IMR-90 (cell line): ENCODE results near the gene KLF7. TPM values are rescaled to one million over a fixed set of nuclear protein-coding genes. Genes with fewer than 3 reads are reported as not detected.
A peak's percentile ranks its signal among the peaks of the same experiment; 100 is the strongest.

ENCODE experiments used
- ATAC-seq: fragments of 200-7000 bp; cut with Tn5 transposase; 2 replicates; pipeline ENCODE4 v1.9.1; 2020; ENCODE audit warnings: low read depth, mild to moderate bottlenecking, moderate library complexity
- BruUV-seq: library from RNA; stranded (reverse); fragments of 400-500 nt; replicated peaks from 2 replicates; lab custom pipeline; 2021; lab: Mats Ljungman, UMichigan
- CTCF ChIA-PET: fragments of 300-600 bp; formaldehyde crosslinking; extraction: SDS; loops from one replicate; lab custom pipeline; 2021; ENCODE audit warnings: antibody characterized with exemption; lab: Yijun Ruan, JAX
- POLR2A ChIA-PET: fragments of 300-600 bp; sonication (Branson Sonifier 250); formaldehyde crosslinking; loops from one replicate; lab custom pipeline; 2022; ENCODE audit warnings: antibody characterized with exemption; ENCODE audit not compliant: unreplicated experiment; lab: Charles Lee
- DNase-seq: peaks from one replicate; pipeline ENCODE4 v3.0.0; 2013
- H2AFZ ChIP-seq: replicated peaks from 2 replicates; pipeline ENCODE3; 2013; ENCODE audit warnings: low read length, mild to moderate bottlenecking; ENCODE audit not compliant: poor library complexity
- H2AK5ac ChIP-seq: 2 replicates; pipeline ENCODE4 v1.6.1; 2013; ENCODE audit warnings: low read depth, low read length, inconsistent platforms
- H2AK9ac ChIP-seq: replicated peaks from 2 replicates; pipeline ENCODE3; 2013; ENCODE audit warnings: mild to moderate bottlenecking, low read depth, low read length, moderate library complexity; ENCODE audit not compliant: poor library complexity
- H2BK120ac ChIP-seq: 2 replicates; pipeline ENCODE4 v1.6.1; 2013; ENCODE audit warnings: low read depth, low read length, inconsistent platforms
- H2BK15ac ChIP-seq: 3 replicates; pipeline ENCODE4 v1.6.1; 2013; ENCODE audit warnings: low read depth, low read length, inconsistent platforms
- H2BK20ac ChIP-seq: 2 replicates; pipeline ENCODE4 v1.6.1; 2013; ENCODE audit warnings: low read depth, mild to moderate bottlenecking, inconsistent platforms, low read length, moderate library complexity
- H2BK5ac ChIP-seq: 2 replicates; pipeline ENCODE4 v1.6.1; 2013; ENCODE audit warnings: mild to moderate bottlenecking, low read depth, low read length, inconsistent platforms; ENCODE audit not compliant: poor library complexity, severe bottlenecking
- H3K14ac ChIP-seq: replicated peaks from 2 replicates; pipeline ENCODE4 v1.6.1; 2013; ENCODE audit warnings: low read depth, low read length, inconsistent platforms
- H3K18ac ChIP-seq: 2 replicates; pipeline ENCODE4 v1.6.1; 2013; ENCODE audit warnings: low read depth, low read length, control low read depth
- H3K23ac ChIP-seq: 2 replicates; pipeline ENCODE4 v1.6.1; 2013; ENCODE audit warnings: low read depth, low read length, inconsistent platforms
- H3K27ac ChIP-seq: 2 replicates; pipeline ENCODE4 v1.5.1; 2013; ENCODE audit warnings: mild to moderate bottlenecking, control low read depth, low read length; ENCODE audit not compliant: insufficient read depth
- H3K27me3 ChIP-seq: 2 replicates; pipeline ENCODE4 v1.6.1; 2013; ENCODE audit warnings: low read length; ENCODE audit not compliant: control insufficient read depth, insufficient read depth
- H3K36me3 ChIP-seq: 2 replicates; pipeline ENCODE4 v1.6.1; 2013; ENCODE audit warnings: low read length, mixed read lengths; ENCODE audit not compliant: control insufficient read depth, insufficient read depth
- H3K4ac ChIP-seq: 2 replicates; pipeline ENCODE4 v1.6.1; 2013; ENCODE audit warnings: low read depth, low read length, inconsistent platforms
- H3K4me1 ChIP-seq: 2 replicates; pipeline ENCODE4 v1.6.1; 2013; ENCODE audit warnings: low read length, mixed read lengths; ENCODE audit not compliant: control insufficient read depth, insufficient read depth
- H3K4me2 ChIP-seq: 2 replicates; pipeline ENCODE4 v1.6.1; 2013; ENCODE audit warnings: low read depth, mild to moderate bottlenecking, control low read depth, low read length, moderate library complexity
- H3K4me3 ChIP-seq: 2 replicates; pipeline ENCODE4 v1.5.1; 2013; ENCODE audit warnings: low read depth, mild to moderate bottlenecking, control low read depth, low read length, moderate library complexity; ENCODE audit not compliant: insufficient read depth
- H3K56ac ChIP-seq: 2 replicates; pipeline ENCODE4 v1.6.1; 2013; ENCODE audit warnings: low read length, inconsistent platforms; ENCODE audit not compliant: insufficient read depth; ENCODE audit errors: extremely low read depth
- H3K79me1 ChIP-seq, 2 experiments: 2 replicates each; pipeline ENCODE4 v1.6.1; 2013; ENCODE audit warnings: low read length in 2 of 2, inconsistent platforms in 1 of 2, low read depth in 1 of 2
- H3K9ac ChIP-seq: 2 replicates; pipeline ENCODE4 v1.6.1; 2013; ENCODE audit warnings: low read depth, low read length, control low read depth
- H3K9me1 ChIP-seq: 2 replicates; pipeline ENCODE4 v1.6.1; 2013; ENCODE audit warnings: low read length, inconsistent platforms; ENCODE audit not compliant: insufficient read depth
- H3K9me3 ChIP-seq: 2 replicates; pipeline ENCODE4 v1.6.1; 2013; ENCODE audit warnings: low read length; ENCODE audit not compliant: control insufficient read depth, insufficient read depth
- H4K20me1 ChIP-seq: 2 replicates; pipeline ENCODE4 v1.6.1; 2013; ENCODE audit warnings: low read length, inconsistent platforms; ENCODE audit not compliant: insufficient read depth
- H4K5ac ChIP-seq: 2 replicates; pipeline ENCODE4 v1.6.1; 2013; ENCODE audit warnings: mild to moderate bottlenecking, low read depth, low read length, control low read depth
- H4K8ac ChIP-seq, 2 experiments: 2 replicates each; pipeline ENCODE4 v1.6.1; 2013; ENCODE audit warnings: low read depth in 2 of 2, low read length in 2 of 2, control low read depth in 1 of 2, inconsistent platforms in 1 of 2
- H4K91ac ChIP-seq: 2 replicates; pipeline ENCODE4 v1.6.1; 2013; ENCODE audit warnings: low read depth, low read length, inconsistent platforms; ENCODE audit not compliant: insufficient read depth
- BHLHE40 ChIP-seq: fragments of 150-350 bp; IDR thresholded peaks from 2 replicates; pipeline ENCODE4 v1.6.1; 2016; ENCODE audit warnings: mild to moderate bottlenecking, low read depth, low read length
- CEBPB ChIP-seq: IDR thresholded peaks from 2 replicates; pipeline ENCODE4 v1.6.1; 2012; ENCODE audit warnings: low read depth, low read length, improper control_type of control experiment
- CHD1 ChIP-seq: IDR thresholded peaks from 2 replicates; pipeline ENCODE4 v1.6.1; 2012; ENCODE audit warnings: low read depth, low read length, improper control_type of control experiment
- FOS ChIP-seq: fragments of 150-350 bp; IDR thresholded peaks from 2 replicates; pipeline ENCODE4 v1.6.1; 2016; ENCODE audit warnings: low read depth, low read length
- MAFK ChIP-seq: IDR thresholded peaks from 2 replicates; pipeline ENCODE4 v1.6.1; 2012; ENCODE audit warnings: low read depth, low read length, improper control_type of control experiment
- MAZ ChIP-seq: IDR thresholded peaks from 2 replicates; pipeline ENCODE4 v1.6.1; 2012; ENCODE audit warnings: low read depth, mild to moderate bottlenecking, low read length, improper control_type of control experiment, moderate library complexity, borderline replicate concordance
- MXI1 ChIP-seq: IDR thresholded peaks from 2 replicates; pipeline ENCODE4 v1.6.1; 2012; ENCODE audit warnings: low read depth, mild to moderate bottlenecking, low read length, moderate library complexity, borderline replicate concordance
- NFE2L2 ChIP-seq: fragments of 150-350 bp; IDR thresholded peaks from 2 replicates; pipeline ENCODE4 v1.6.1; 2016; ENCODE audit warnings: low read depth, mild to moderate bottlenecking, low read length
- POLR2A ChIP-seq: IDR thresholded peaks from 2 replicates; pipeline ENCODE4 v1.6.1; 2012; ENCODE audit warnings: mild to moderate bottlenecking, low read depth, low read length
- RAD21 ChIP-seq: IDR thresholded peaks from 2 replicates; pipeline ENCODE4 v1.6.1; 2012; ENCODE audit warnings: low read length, improper control_type of control experiment
- RCOR1 ChIP-seq: IDR thresholded peaks from 2 replicates; pipeline ENCODE4 v1.6.1; 2012; ENCODE audit warnings: mild to moderate bottlenecking, low read length, improper control_type of control experiment; ENCODE audit not compliant: insufficient replicate concordance
- RFX5 ChIP-seq: IDR thresholded peaks from 2 replicates; pipeline ENCODE4 v1.8.0; 2012; ENCODE audit warnings: low read depth, mild to moderate bottlenecking, low read length, moderate library complexity
- SMC3 ChIP-seq: fragments of 150-350 bp; IDR thresholded peaks from 2 replicates; pipeline ENCODE4 v1.6.1; 2016; ENCODE audit warnings: low read depth, mild to moderate bottlenecking, antibody characterized with exemption, low read length, moderate library complexity
- WGBS, 2 experiments: methylation state at CpG; one replicate each; pipeline versions ENCODE4 v1.1.5 to v1.1.7; 2013; ENCODE audit warnings: missing lambda C conversion rate in 2 of 2; ENCODE audit not compliant: insufficient read length in 1 of 2; ENCODE audit errors: extremely low coverage in 2 of 2; 5-methylcytosine and 5-hydroxymethylcytosine counted together
- dilution Hi-C: fragments of 300-500 bp; cut with HindIII; formaldehyde crosslinking; loops from one replicate; pipeline ENCODE4 v1.14.3; 2018; ENCODE audit warnings: low sequenced_read_pairs; ENCODE audit not compliant: unreplicated experiment
- in situ Hi-C: fragments of 300-500 bp; cut with MboI; formaldehyde crosslinking; loops from 3 replicates; pipeline ENCODE4 v1.14.3; 2019; ENCODE audit warnings: low sequenced_read_pairs, inconsistent platforms, mixed read lengths
- intact Hi-C: fragments of 100-400 bp; cut with micrococcal nuclease; formaldehyde crosslinking; loops from 2 replicates; pipeline ENCODE4 v1.10.0; 2022
- polyA plus RNA-seq, 3 experiments: library from polyadenylated mRNA; depleted of rRNA; stranded (reverse); fragments of >200 nt; gene quantifications; 2 replicates each; pipeline ENCODE4 v1.2.3, GENCODE V29; 2012; ENCODE audit warnings: low replicate concordance in 1 of 3
- total RNA-seq: library from RNA; depleted of rRNA; stranded (reverse); fragments of >200 nt; gene quantifications from 2 replicates; pipeline ENCODE4 v1.2.3, GENCODE V29; 2012
- TF ChIP-seq, protein P1 (sequence below): conservative IDR thresholded peaks from 2 replicates; pipeline ENCODE4 v1.5.1; 2012; ENCODE audit warnings: mild to moderate bottlenecking, low read depth, low read length, improper control_type of control experiment
- TF ChIP-seq, protein P2 (sequence below): fragments of 150-350 bp; IDR thresholded peaks from 2 replicates; pipeline ENCODE4 v1.6.1; 2017; ENCODE audit warnings: mild to moderate bottlenecking, antibody characterized with exemption, low read length, low read depth
- TF ChIP-seq, protein P3 (sequence below): fragments of 150-350 bp; IDR thresholded peaks from 2 replicates; pipeline ENCODE4 v1.6.1; 2016; ENCODE audit warnings: low read depth, mild to moderate bottlenecking, low read length, moderate library complexity, borderline replicate concordance

The KLF7 gene
- total and polyA plus RNA-seq, 2 of the 4 experiments (the other 2 are of a cell fraction): 23.1 to 28.5 TPM

DNA sequence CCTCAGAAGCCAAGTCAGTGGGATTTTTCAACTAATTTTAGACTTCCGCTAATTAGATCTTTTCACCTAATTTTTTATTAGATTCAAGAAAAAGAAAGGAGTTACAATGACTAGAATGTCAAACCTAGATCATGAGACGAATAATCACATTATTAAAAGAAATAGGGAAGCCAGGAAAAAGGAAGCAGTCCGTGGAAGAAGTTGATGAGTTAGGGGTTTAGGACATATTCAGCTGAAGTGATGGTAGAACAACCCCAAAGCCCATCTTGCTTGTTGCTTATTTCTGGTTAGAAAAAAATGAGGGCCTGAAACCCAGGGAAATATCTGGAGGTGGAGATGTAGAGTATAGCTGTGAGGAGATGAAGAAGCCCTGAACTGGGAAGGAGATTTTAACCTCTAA is 8.0 kb downstream of the KLF7 start:
- in situ Hi-C loops: loop anchor here (25.0 kb wide), 1 partner anchor 555 kb away; the partner anchor contains the start of gene CCNYL1
- H4K91ac ChIP-seq: no peak overlapping the region
- ChIA-PET POLR2A (interaction anchor here (0.7 kb wide), 1 partner anchor 307 kb away, joined by 12 read pairs; no protein-coding TSS in a partner anchor), CTCF (no interaction called here)
- H3K27ac ChIP-seq: no peak overlapping the region
- no peak overlapping the region for H2BK120ac ChIP-seq
- peaks cover 40% of the 10 kb centered on the region for H3K9me1 ChIP-seq
- no peaks in the 10 kb centered on the region for H3K27me3 ChIP-seq
- H3K56ac ChIP-seq: no peak overlapping the region
- no peak overlapping the region for H3K4me2 ChIP-seq
- H4K5ac ChIP-seq: no peak overlapping the region
- peaks cover 98% of the 10 kb centered on the region for H4K20me1 ChIP-seq
- H3K36me3 ChIP-seq: peaks cover 3% of the 10 kb centered on the region; the same call in 1 of the 2 replicates
- no peak for DNase-seq
- no peak overlapping the region for H2AK5ac ChIP-seq
- H2BK15ac ChIP-seq: no peak overlapping the region
- H3K18ac ChIP-seq: no peak overlapping the region
- H3K79me1 ChIP-seq: peaks cover 0 to 85% of the 10 kb centered on the region in 2 experiments; a peak in 3 of 4 replicates
- WGBS, 2 experiments: no CpG with 5 or more reads among the region's 3 CpGs
- ATAC-seq: no peak
- H3K4ac ChIP-seq: 0 out of 2 replicates have a peak overlapping the region, but pooled peaks have one; percentile 29
- no peak overlapping the region for H2BK20ac ChIP-seq
- no TSS peak for BruUV-seq
- no peak overlapping the region for H2AFZ ChIP-seq
- H4K8ac ChIP-seq: no peak overlapping the region
- TF ChIP-seq MAZ (no peak), RAD21 (no peak), NFE2L2 (no peak), BHLHE40 (no peak), CEBPB (no peak), RFX5 (no peak), RCOR1 (no peak), MXI1 (no peak), POLR2A (no peak), CHD1 (no peak), FOS (no peak), SMC3 (no peak), MAFK (no peak)
- TF ChIP-seq, protein P1, sequence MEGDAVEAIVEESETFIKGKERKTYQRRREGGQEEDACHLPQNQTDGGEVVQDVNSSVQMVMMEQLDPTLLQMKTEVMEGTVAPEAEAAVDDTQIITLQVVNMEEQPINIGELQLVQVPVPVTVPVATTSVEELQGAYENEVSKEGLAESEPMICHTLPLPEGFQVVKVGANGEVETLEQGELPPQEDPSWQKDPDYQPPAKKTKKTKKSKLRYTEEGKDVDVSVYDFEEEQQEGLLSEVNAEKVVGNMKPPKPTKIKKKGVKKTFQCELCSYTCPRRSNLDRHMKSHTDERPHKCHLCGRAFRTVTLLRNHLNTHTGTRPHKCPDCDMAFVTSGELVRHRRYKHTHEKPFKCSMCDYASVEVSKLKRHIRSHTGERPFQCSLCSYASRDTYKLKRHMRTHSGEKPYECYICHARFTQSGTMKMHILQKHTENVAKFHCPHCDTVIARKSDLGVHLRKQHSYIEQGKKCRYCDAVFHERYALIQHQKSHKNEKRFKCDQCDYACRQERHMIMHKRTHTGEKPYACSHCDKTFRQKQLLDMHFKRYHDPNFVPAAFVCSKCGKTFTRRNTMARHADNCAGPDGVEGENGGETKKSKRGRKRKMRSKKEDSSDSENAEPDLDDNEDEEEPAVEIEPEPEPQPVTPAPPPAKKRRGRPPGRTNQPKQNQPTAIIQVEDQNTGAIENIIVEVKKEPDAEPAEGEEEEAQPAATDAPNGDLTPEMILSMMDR: no peak
- TF ChIP-seq, protein P2, sequence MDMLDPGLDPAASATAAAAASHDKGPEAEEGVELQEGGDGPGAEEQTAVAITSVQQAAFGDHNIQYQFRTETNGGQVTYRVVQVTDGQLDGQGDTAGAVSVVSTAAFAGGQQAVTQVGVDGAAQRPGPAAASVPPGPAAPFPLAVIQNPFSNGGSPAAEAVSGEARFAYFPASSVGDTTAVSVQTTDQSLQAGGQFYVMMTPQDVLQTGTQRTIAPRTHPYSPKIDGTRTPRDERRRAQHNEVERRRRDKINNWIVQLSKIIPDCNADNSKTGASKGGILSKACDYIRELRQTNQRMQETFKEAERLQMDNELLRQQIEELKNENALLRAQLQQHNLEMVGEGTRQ: no peak
- TF ChIP-seq, protein P3, sequence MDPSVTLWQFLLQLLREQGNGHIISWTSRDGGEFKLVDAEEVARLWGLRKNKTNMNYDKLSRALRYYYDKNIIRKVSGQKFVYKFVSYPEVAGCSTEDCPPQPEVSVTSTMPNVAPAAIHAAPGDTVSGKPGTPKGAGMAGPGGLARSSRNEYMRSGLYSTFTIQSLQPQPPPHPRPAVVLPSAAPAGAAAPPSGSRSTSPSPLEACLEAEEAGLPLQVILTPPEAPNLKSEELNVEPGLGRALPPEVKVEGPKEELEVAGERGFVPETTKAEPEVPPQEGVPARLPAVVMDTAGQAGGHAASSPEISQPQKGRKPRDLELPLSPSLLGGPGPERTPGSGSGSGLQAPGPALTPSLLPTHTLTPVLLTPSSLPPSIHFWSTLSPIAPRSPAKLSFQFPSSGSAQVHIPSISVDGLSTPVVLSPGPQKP: no peak
- no peak overlapping the region for H3K9ac ChIP-seq
- no peak overlapping the region for H2AK9ac ChIP-seq
- no peaks in the 10 kb centered on the region for H3K9me3 ChIP-seq
- dilution Hi-C loops: no loop called here
- H3K23ac ChIP-seq: no peak overlapping the region
- intact Hi-C loops: no loop called here
- H2BK5ac ChIP-seq: no peak overlapping the region
- H3K4me1 ChIP-seq: peaks cover 25% of the 10 kb centered on the region
- no peak overlapping the region for H3K14ac ChIP-seq
- H3K4me3 ChIP-seq: no peak overlapping the region
